PC-3 (cell line): ENCODE data around the gene IL10RB. TPM values are rescaled to one million over a fixed set of nuclear protein-coding genes. Genes with fewer than 3 reads are reported as not detected.

Source experiments
- ATAC-seq: fragments of 200-7000 bp; cut with Tn5 transposase; 2 replicates; pipeline ENCODE4 v1.9.1; 2020; ENCODE audit warnings: mild to moderate bottlenecking, moderate library complexity
- BruUV-seq: library from RNA; stranded (reverse); fragments of 400-500 nt; replicated peaks from 2 replicates; lab custom pipeline; 2021; lab: Mats Ljungman, UMichigan
- CTCF ChIA-PET: fragments of 300-600 bp; sonication (Branson Sonifier 250); formaldehyde crosslinking; loops from one replicate; lab custom pipeline; 2022; ENCODE audit warnings: antibody characterized with exemption; lab: Charles Lee
- POLR2A ChIA-PET: fragments of 300-600 bp; sonication (Branson Sonifier 250); formaldehyde crosslinking; loops from one replicate; lab custom pipeline; 2022; ENCODE audit warnings: antibody characterized with exemption; ENCODE audit not compliant: unreplicated experiment; lab: Charles Lee
- DNase-seq: peaks from one replicate; pipeline ENCODE4 v3.0.0-alpha.2; 2015
- H2AFZ ChIP-seq: fragments of 300-600 bp; sonication (generic); 2 replicates; pipeline ENCODE4 v1.6.0; 2016; ENCODE audit warnings: antibody characterized with exemption, low read length
- H3F3A ChIP-seq: fragments of 300-600 bp; sonication (generic); one replicate; pipeline ENCODE4 v1.6.0; 2017; ENCODE audit warnings: antibody characterized with exemption, low read length, control low read depth, mild to moderate bottlenecking; ENCODE audit not compliant: unreplicated experiment
- H3K27ac ChIP-seq: fragments of 300-600 bp; sonication (generic); 2 replicates; pipeline ENCODE4 v1.5.1; 2016; ENCODE audit warnings: mild to moderate bottlenecking, low read length
- H3K27me3 ChIP-seq: fragments of 300-600 bp; sonication (generic); 2 replicates; pipeline ENCODE4 v1.6.1; 2016; ENCODE audit warnings: low read length, mixed read lengths
- H3K36me3 ChIP-seq: fragments of 300-600 bp; sonication (generic); 2 replicates; pipeline ENCODE4 v1.6.1; 2016; ENCODE audit warnings: low read depth, mixed run types, low read length, mixed read lengths
- H3K4me1 ChIP-seq: fragments of 300-600 bp; sonication (generic); 2 replicates; pipeline ENCODE4 v1.5.1; 2016; ENCODE audit warnings: low read length; ENCODE audit not compliant: insufficient read depth
- H3K4me2 ChIP-seq: fragments of 300-600 bp; sonication (generic); 2 replicates; pipeline ENCODE4 v1.6.0; 2016; ENCODE audit warnings: low read length
- H3K4me3 ChIP-seq: fragments of 300-600 bp; sonication (generic); 2 replicates; pipeline ENCODE4 v1.5.1; 2016; ENCODE audit warnings: mild to moderate bottlenecking, low read length, mixed read lengths
- H3K79me2 ChIP-seq: fragments of 300-600 bp; sonication (generic); 2 replicates; pipeline ENCODE4 v1.6.1; 2017; ENCODE audit warnings: low read length, mixed read lengths
- H3K9ac ChIP-seq: fragments of 300-600 bp; sonication (generic); 2 replicates; pipeline ENCODE4 v1.6.0; 2016; ENCODE audit warnings: mild to moderate bottlenecking, low read length
- H3K9me2 ChIP-seq: fragments of 300-600 bp; sonication (generic); replicated peaks from 2 replicates; pipeline ENCODE4 v1.6.1; 2016; ENCODE audit warnings: mixed run types, low read length, mixed read lengths
- H3K9me3 ChIP-seq: fragments of 300-600 bp; sonication (generic); 2 replicates; pipeline ENCODE4 v1.6.1; 2016; ENCODE audit warnings: low read length, mixed read lengths
- H4K20me1 ChIP-seq: fragments of 300-600 bp; sonication (generic); 2 replicates; pipeline ENCODE4 v1.6.1; 2016; ENCODE audit warnings: low read length, mixed read lengths
- EZH2 ChIP-seq: fragments of 300-600 bp; sonication (generic); IDR thresholded peaks from one replicate; pipeline ENCODE4 v1.6.1; 2017; ENCODE audit warnings: antibody characterized with exemption, mild to moderate bottlenecking, low read length; ENCODE audit not compliant: unreplicated experiment
- EZH2phosphoT487 ChIP-seq: fragments of 300-600 bp; sonication (generic); IDR thresholded peaks from 2 replicates; pipeline ENCODE4 v1.6.1; 2018; ENCODE audit warnings: mild to moderate bottlenecking, antibody characterized with exemption, low read length, borderline replicate concordance
- intact Hi-C: fragments of 100-400 bp; cut with micrococcal nuclease; formaldehyde crosslinking; loops from 2 replicates; pipeline ENCODE4 v1.9.0; 2023
- total RNA-seq: library from RNA; depleted of rRNA; stranded (reverse); fragments of >200 nt; gene quantifications from 2 replicates; pipeline ENCODE4 v1.2.3, GENCODE V29; 2014
- TF ChIP-seq, protein P1 (sequence below): fragments of 300-600 bp; sonication (generic); conservative IDR thresholded peaks from 2 replicates; pipeline ENCODE4 v1.5.1; 2017; ENCODE audit warnings: antibody characterized with exemption, low read depth, mild to moderate bottlenecking, low read length

The IL10RB gene
- total RNA-seq, 1 experiment from 2014 or later = 26.8 TPM

GRCh38 chr21:33309778-33310177, 43.6 kb downstream of the IL10RB start:
- BruUV-seq = no TSS peak
- ATAC-seq = no peak

DNA sequence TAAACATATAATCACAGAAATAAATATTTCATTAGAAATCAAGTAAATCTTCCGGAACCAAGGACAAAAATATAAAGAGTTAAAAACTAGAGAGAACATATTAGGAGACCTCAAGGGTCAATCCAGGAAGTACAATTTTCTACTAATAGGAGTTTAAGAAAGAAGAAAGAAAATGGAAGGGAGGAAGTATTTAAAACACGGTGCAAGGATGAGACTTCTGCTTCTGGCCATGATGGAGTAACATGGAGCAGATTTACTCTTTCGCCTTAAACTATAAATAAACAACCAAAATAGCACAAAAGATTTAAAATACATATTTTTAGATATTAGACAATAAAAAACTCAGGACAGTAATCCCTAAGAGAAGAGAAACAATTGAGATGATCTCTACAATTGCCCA, 46.0 kb downstream of the IL10RB start:
- intact Hi-C loops = no loop called here

More at GRCh38 chr21:33309778-33310177, 43.6 kb downstream of the IL10RB start:
- Histone ChIP-seq H3K9me2 (no peaks in the 10 kb centered on the region), H3K4me3 (no peak overlapping the region), H3K79me2 (no peaks in the 10 kb centered on the region), H3K4me1 (no peaks in the 10 kb centered on the region), H3K4me2 (no peak overlapping the region), H3K27me3 (no peaks in the 10 kb centered on the region), H4K20me1 (no peaks in the 10 kb centered on the region), H3K9me3 (no peaks in the 10 kb centered on the region), H3K9ac (no peak overlapping the region), H3F3A (no peaks in the 10 kb centered on the region), H3K36me3 (no peaks in the 10 kb centered on the region), H2AFZ (no peak overlapping the region), H3K27ac (no peak overlapping the region)
- intact Hi-C loops = no loop called here
- TF ChIP-seq EZH2phosphoT487 (no peak), EZH2 (no peak)
- TF ChIP-seq, protein P1, sequence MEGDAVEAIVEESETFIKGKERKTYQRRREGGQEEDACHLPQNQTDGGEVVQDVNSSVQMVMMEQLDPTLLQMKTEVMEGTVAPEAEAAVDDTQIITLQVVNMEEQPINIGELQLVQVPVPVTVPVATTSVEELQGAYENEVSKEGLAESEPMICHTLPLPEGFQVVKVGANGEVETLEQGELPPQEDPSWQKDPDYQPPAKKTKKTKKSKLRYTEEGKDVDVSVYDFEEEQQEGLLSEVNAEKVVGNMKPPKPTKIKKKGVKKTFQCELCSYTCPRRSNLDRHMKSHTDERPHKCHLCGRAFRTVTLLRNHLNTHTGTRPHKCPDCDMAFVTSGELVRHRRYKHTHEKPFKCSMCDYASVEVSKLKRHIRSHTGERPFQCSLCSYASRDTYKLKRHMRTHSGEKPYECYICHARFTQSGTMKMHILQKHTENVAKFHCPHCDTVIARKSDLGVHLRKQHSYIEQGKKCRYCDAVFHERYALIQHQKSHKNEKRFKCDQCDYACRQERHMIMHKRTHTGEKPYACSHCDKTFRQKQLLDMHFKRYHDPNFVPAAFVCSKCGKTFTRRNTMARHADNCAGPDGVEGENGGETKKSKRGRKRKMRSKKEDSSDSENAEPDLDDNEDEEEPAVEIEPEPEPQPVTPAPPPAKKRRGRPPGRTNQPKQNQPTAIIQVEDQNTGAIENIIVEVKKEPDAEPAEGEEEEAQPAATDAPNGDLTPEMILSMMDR = no peak
- CTCF ChIA-PET = no interaction called here
- POLR2A ChIA-PET = no interaction called here
- DNase-seq = no peak

DNA sequence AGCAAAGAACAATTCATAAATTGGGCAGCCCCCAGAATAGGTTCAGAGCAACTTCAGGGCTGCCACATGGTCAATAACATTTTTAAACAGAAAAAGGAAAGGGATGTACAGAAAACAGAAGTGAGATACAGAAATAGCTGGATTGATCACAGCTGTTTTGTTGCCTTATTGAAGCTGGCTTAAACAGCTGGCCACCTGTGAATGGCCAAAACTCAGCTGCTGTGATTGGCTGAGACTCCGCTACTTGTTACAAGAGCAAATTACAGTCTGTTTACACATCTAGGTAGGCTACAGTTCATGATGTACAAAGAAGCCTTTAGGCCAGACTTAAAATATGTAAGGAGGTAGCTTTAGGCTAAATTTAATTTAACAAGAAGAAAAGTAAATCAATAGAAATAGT, 47.0 kb downstream of the IL10RB start:
- DNase-seq = no peak
- H3K9me2 ChIP-seq = no peaks in the 10 kb centered on the region
- H3K27me3 ChIP-seq = peaks cover 18% of the 10 kb centered on the region
- no peak overlapping the region for H2AFZ ChIP-seq
- H3K79me2 ChIP-seq = no peaks in the 10 kb centered on the region
- no peaks in the 10 kb centered on the region for H4K20me1 ChIP-seq
- H3K36me3 ChIP-seq = no peaks in the 10 kb centered on the region
- no peak overlapping the region for H3K4me3 ChIP-seq
- no TSS peak for BruUV-seq
- POLR2A ChIA-PET = no interaction called here
- no peak overlapping the region for H3K27ac ChIP-seq
- TF ChIP-seq, protein P1 = no peak
- TF ChIP-seq EZH2 = no peak
- TF ChIP-seq EZH2phosphoT487 = no peak
- H3K9ac ChIP-seq = no peak overlapping the region
- no peaks in the 10 kb centered on the region for H3K9me3 ChIP-seq
- no peaks in the 10 kb centered on the region for H3F3A ChIP-seq
- no peaks in the 10 kb centered on the region for H3K4me1 ChIP-seq
- no peak overlapping the region for H3K4me2 ChIP-seq
- ATAC-seq = no peak
- intact Hi-C loops = no loop called here
- CTCF ChIA-PET = interaction anchor here (0.8 kb wide), 1 partner anchor 48 kb away, joined by 3 read pairs; no protein-coding TSS in a partner anchor

More for the DNA sequence above, 46.0 kb downstream of the IL10RB start:
- H2AFZ ChIP-seq = no peak overlapping the region
- TF ChIP-seq, protein P1 = no peak
- TF ChIP-seq EZH2phosphoT487 (no peak), EZH2 (no peak)
- H3K4me1 ChIP-seq = no peaks in the 10 kb centered on the region
- BruUV-seq = no TSS peak
- no peak overlapping the region for H3K27ac ChIP-seq
- H3K9ac ChIP-seq = no peak overlapping the region
- no peaks in the 10 kb centered on the region for H3K79me2 ChIP-seq
- DNase-seq (no peak), ATAC-seq (no peak)
- no peak overlapping the region for H3K4me2 ChIP-seq
- peaks cover 11% of the 10 kb centered on the region; the same call in 1 of the 2 replicates for H3K27me3 ChIP-seq
- H3K4me3 ChIP-seq = no peak overlapping the region
- ChIA-PET POLR2A (no interaction called here), CTCF (interaction anchor here (0.5 kb wide), 1 partner anchor 48 kb away, joined by 3 read pairs; no protein-coding TSS in a partner anchor)
- H3K36me3 ChIP-seq = no peaks in the 10 kb centered on the region
- H3K9me3 ChIP-seq = no peaks in the 10 kb centered on the region
- H3F3A ChIP-seq = no peaks in the 10 kb centered on the region
- no peaks in the 10 kb centered on the region for H4K20me1 ChIP-seq
- no peaks in the 10 kb centered on the region for H3K9me2 ChIP-seq
